Skeletal muscle satellite cell (primary cell): ENCODE results near the gene UBD.

Source experiments
- H3K27me3 ChIP-seq: 2 replicates; pipeline ENCODE4 v1.7.0; 2013; ENCODE audit warnings: low read length; ENCODE audit not compliant: control insufficient read depth, insufficient read depth
- H3K36me3 ChIP-seq: 2 replicates; pipeline ENCODE4 v1.7.0; 2013; ENCODE audit warnings: mild to moderate bottlenecking, control low read depth, low read length; ENCODE audit not compliant: insufficient read depth
- H3K4me1 ChIP-seq: 2 replicates; pipeline ENCODE4 v1.7.0; 2013; ENCODE audit warnings: low read length; ENCODE audit not compliant: control insufficient read depth, insufficient read depth
- H3K4me2 ChIP-seq: 2 replicates; pipeline ENCODE4 v1.7.0; 2013; ENCODE audit warnings: mild to moderate bottlenecking, low read length
- H3K4me3 ChIP-seq: 2 replicates; pipeline ENCODE4 v1.7.0; 2013; ENCODE audit warnings: low read length
- H3K9ac ChIP-seq: 2 replicates; pipeline ENCODE4 v1.7.0; 2013; ENCODE audit warnings: mild to moderate bottlenecking, low read depth, low read length, moderate library complexity
- H3K9me3 ChIP-seq: replicated peaks from 2 replicates; pipeline ENCODE4 v1.7.0; 2013; ENCODE audit warnings: mild to moderate bottlenecking, control low read depth, low read length

UBD gene

DNA sequence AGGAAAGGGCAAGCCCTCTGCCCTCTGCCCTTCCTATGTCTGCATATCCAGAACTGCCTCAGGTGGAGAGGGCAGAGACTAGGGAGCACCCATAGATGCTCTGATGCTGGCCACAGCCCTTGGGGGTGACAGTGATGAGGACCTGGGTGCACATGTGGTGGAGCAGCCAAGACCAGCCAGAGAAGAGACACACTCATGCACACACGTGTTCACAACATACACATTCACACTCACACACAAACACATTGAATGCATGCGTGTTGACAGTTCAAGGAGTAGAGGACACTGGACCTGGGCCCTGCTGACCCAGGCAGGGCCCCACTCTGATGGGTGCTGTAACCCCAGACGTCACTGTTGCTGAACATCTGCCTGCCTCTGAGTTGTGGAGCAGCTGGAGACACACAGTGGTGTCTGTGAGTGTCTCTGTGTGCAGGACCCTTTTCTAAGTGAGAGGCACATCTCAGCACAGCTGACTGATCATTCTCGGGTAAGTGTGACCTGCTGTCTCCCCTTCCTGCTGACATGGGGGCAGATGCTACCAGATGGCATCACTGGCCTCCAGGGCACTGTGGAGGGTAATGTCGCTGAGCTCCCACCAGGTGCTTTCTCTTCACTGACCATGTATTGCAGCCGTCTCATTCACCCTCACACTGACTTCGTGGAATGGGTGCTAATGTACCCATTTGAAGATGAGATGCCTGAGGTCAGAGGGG lies 41.6 kb downstream of the UBD start:
- H3K9me3 ChIP-seq = no peaks in the 10 kb centered on the region
- no peak overlapping the region for H3K4me3 ChIP-seq
- no peaks in the 10 kb centered on the region for H3K36me3 ChIP-seq
- no peaks in the 10 kb centered on the region for H3K27me3 ChIP-seq
- H3K9ac ChIP-seq = no peak overlapping the region
- no peaks in the 10 kb centered on the region for H3K4me1 ChIP-seq
- no peak overlapping the region for H3K4me2 ChIP-seq

DNA sequence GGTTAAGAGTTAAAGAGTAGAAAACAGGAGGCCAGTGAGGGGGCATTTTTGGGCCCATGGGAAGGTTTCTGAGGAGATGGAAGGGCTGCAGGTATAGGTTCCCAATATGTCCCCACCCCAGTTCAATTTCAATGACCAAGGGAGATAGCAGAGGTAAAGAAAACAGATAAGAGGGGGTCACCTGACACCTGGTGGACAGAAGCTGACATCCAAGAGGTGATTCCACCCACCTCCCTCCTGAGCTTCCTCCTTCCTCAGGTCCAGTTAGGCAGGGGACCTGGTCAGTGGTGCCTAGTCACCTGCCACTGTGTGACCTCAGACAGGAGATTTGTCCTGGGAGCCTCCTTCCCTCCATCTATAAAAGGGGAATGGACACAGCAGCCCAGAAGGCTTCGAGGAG lies 42.3 kb downstream of the UBD start:
- Histone ChIP-seq H3K4me1 (no peaks in the 10 kb centered on the region), H3K36me3 (no peaks in the 10 kb centered on the region), H3K9me3 (no peaks in the 10 kb centered on the region)

DNA sequence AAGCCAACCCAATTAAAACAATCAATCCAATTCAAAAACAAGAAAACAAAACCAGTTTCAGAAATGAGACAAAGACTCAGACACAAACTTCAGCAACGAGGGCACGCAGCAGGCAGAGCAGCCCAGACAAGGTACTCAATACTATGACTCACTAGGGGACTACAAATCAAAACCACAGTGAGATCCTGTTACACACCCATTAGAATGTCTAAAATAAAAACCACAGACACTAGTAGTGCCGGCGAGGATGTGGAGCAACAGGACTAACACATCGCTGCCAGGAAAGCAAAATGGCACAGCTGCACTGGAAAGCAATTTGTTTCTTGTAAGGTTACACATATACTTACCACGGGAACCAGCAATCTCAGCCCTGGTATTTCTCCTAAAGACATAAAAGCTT lies 43.4 kb downstream of the UBD start:
- no peak overlapping the region for H3K4me2 ChIP-seq
- H3K27me3 ChIP-seq = no peaks in the 10 kb centered on the region
- no peaks in the 10 kb centered on the region for H3K4me1 ChIP-seq
- no peaks in the 10 kb centered on the region for H3K36me3 ChIP-seq
- H3K9ac ChIP-seq = no peak overlapping the region
- no peaks in the 10 kb centered on the region for H3K9me3 ChIP-seq
- H3K4me3 ChIP-seq = no peak overlapping the region

More for the DNA sequence above, 42.3 kb downstream of the UBD start:
- no peak overlapping the region for H3K9ac ChIP-seq
- H3K4me3 ChIP-seq = no peak overlapping the region
- H3K4me2 ChIP-seq = no peak overlapping the region
- H3K27me3 ChIP-seq = no peaks in the 10 kb centered on the region

DNA sequence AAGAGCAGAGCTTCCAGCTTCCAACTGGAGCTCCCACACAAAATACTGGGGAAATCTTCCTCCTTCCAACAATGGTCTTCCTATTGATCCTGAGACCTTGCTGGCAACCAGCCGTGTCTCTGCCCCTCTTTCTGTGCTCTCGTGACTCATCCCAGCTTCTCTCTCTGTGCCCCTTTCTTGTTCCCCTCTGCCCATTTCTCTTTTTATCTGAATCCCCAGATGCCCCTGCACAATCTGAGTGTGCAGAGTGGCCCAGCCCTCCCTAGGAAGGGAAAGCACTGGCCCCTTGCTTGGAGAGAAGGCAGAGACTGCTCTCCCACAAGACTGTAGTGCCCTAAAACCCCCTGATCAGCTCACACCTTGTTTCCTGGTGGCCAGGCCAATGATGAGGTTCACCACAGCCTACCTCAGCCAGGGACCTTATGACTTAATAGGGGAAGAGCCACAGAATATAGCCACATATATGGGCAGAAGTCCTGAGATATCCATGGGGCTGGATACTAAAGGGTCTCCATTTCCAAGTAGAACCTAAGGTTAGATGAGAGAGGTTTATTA lies 48.7 kb downstream of the UBD start:
- Histone ChIP-seq H3K9me3 (no peaks in the 10 kb centered on the region), H3K4me1 (no peaks in the 10 kb centered on the region), H3K4me2 (no peak overlapping the region), H3K27me3 (no peaks in the 10 kb centered on the region), H3K4me3 (no peak overlapping the region), H3K9ac (no peak overlapping the region), H3K36me3 (no peaks in the 10 kb centered on the region)

DNA sequence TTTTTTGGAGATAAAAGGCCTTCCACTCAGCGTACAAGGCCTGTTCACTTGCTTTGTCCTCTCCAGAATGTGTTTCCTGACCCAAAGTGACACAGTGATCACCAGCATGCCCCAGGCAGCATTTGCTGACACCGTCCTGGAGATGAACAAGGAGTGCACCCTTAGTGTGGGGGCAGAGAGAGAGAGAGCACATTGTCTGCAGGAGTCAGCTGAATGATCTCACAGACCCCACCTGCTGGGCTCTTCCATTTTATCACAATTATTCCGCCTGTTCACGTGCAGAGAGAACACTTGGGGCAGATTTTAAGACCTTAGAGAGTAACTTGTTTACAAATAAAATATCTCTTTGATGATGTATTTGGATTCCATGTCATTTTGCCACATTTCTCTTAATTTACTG lies 49.3 kb downstream of the UBD start:
- no peak overlapping the region for H3K4me2 ChIP-seq
- no peaks in the 10 kb centered on the region for H3K27me3 ChIP-seq
- H3K9ac ChIP-seq = no peak overlapping the region
- no peak overlapping the region for H3K4me3 ChIP-seq
- no peaks in the 10 kb centered on the region for H3K36me3 ChIP-seq
- H3K9me3 ChIP-seq = no peaks in the 10 kb centered on the region
- H3K4me1 ChIP-seq = no peaks in the 10 kb centered on the region

DNA sequence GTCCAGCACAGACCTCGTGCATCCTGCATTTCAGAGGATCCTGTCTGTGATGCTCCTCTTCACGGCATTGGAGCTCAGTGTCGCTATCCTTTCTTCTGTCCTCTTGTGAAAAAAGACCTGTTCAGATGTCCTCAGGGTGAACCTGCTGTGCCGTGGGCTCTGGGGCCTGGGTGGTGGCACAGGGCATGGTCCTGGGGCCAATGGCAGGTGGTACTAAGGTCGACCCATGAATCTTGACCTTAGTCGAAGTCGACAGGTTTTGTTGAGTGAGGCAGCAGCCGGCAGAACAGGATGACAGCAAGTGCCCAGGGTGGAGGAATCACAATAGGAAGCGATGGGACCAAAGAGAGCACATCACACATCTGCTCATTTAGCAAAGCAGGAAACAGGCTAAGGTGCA lies 49.8 kb downstream of the UBD start:
- Histone ChIP-seq H3K4me3 (no peak overlapping the region), H3K27me3 (no peaks in the 10 kb centered on the region), H3K4me2 (no peak overlapping the region), H3K4me1 (no peaks in the 10 kb centered on the region), H3K9me3 (no peaks in the 10 kb centered on the region), H3K36me3 (no peaks in the 10 kb centered on the region), H3K9ac (no peak overlapping the region)

DNA sequence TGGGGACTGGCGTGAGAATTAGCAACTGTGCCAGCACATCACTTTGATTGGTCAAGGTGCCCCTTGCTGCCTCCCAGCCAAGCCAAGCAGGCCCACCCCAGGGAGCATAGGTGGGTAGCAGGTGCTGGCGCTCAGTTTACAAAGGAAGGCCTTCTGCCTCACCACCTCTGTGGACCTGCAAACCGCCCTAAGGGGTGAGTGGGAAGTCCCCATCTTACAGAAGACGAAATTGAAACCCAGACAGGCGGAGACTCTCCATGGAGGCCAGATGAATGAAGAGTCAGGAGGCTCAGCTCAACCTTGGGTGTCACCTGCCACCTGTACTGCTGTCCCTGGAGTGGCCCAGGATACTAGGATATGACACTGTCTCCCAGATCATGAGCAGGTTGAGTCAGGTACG lies 50.3 kb downstream of the UBD start:
- Histone ChIP-seq H3K9ac (no peak overlapping the region), H3K4me1 (no peaks in the 10 kb centered on the region)

DNA sequence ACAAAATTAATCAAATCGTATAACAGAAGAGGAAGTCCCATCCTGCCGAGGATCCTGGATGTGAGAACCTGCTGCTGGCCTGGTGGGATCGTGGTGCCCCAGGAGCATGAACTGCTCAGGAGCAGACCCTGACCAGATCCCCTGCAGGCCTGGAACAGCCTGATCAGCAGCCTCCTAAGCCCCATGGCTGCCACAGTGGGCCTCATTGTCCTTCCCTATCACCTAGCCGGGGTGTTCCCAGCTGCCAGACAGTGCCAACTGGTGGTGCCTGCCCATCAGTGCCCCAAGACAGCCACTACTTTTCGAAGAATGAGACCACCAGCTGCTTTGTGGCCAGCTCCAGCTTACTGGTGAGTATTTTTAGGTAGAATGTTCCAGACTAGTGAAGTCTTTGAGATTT lies 52.2 kb downstream of the UBD start:
- Histone ChIP-seq H3K4me2 (no peak overlapping the region), H3K9ac (no peak overlapping the region), H3K36me3 (no peaks in the 10 kb centered on the region), H3K9me3 (no peaks in the 10 kb centered on the region), H3K4me3 (no peak overlapping the region), H3K27me3 (no peaks in the 10 kb centered on the region), H3K4me1 (no peaks in the 10 kb centered on the region)

More for the DNA sequence above, 50.3 kb downstream of the UBD start:
- H3K9me3 ChIP-seq = no peaks in the 10 kb centered on the region
- no peaks in the 10 kb centered on the region for H3K36me3 ChIP-seq
- no peaks in the 10 kb centered on the region for H3K27me3 ChIP-seq
- H3K4me2 ChIP-seq = no peak overlapping the region
- no peak overlapping the region for H3K4me3 ChIP-seq

DNA sequence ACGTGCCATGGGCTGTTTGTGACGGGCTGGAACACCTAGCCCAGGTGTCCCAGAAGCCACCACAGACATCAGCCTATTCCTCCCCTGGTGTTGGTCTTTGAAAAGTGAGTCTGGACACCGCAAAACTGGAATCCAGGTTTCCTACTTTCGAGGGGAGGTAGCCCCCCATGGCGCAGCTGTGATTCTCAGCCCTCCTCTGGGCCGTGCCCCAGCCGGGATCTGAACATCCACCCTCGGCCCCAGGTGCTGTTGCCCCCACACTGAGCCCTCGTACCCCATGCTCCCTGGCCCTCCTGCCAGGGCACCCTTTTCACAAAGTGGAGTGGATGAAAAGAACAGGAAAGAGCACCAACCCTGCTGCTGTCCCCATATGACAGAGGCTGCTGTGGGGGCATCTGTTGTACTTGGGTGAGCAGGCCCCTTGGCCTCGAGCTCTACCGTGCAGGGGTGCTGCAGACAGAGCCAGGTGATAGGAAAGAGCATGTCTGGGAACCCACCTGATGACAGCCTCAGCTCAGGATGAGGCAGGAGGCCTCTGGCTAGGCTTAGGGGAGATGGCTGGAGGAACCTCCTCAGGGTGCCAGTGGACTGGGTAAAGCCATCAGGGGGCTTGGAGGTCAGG lies 53.0 kb downstream of the UBD start:
- Histone ChIP-seq H3K9ac (no peak overlapping the region), H3K27me3 (no peaks in the 10 kb centered on the region), H3K4me3 (no peak overlapping the region), H3K36me3 (no peaks in the 10 kb centered on the region), H3K9me3 (no peaks in the 10 kb centered on the region), H3K4me2 (no peak overlapping the region), H3K4me1 (no peaks in the 10 kb centered on the region)

DNA sequence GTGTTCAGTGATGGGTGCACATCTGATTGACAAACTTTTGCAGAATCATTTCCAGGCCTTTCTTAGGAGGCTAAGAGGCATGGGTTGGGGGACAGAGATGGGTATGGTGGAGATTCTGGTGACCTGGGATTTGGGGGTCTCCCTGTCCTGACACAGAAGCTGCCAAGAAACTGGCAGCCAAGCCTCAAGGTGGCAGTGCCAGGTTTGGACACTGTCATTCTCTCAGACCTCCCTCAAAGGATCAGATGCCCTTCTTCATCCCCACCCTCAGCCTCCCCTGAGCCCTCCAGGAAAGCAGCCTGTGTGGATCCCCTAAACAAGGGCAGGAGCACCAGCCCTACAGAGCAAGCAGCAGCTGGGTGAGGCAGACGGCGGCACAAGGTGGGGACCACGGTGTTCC lies 53.7 kb downstream of the UBD start:
- Histone ChIP-seq H3K4me1 (no peaks in the 10 kb centered on the region), H3K27me3 (no peaks in the 10 kb centered on the region)

More for the DNA sequence above, 53.7 kb downstream of the UBD start:
- no peak overlapping the region for H3K4me3 ChIP-seq
- no peaks in the 10 kb centered on the region for H3K9me3 ChIP-seq
- no peak overlapping the region for H3K4me2 ChIP-seq
- H3K9ac ChIP-seq = no peak overlapping the region
- no peaks in the 10 kb centered on the region for H3K36me3 ChIP-seq
